SU-DHL-6 (cell line): Measurements from ENCODE around the gene GPD2.

Experiments used
- CTCF ChIP-seq: fragments of 200-600 bp; sonication (generic); IDR thresholded peaks from one replicate; pipeline ENCODE4 v1.5.1; 2017; ENCODE audit warnings: antibody characterized with exemption, mild to moderate bottlenecking, low read length, moderate library complexity; ENCODE audit not compliant: insufficient read depth, poor library complexity, severe bottlenecking
- EZH2phosphoT487 ChIP-seq: fragments of 200-600 bp; sonication (generic), shearing (Covaris generic); conservative IDR thresholded peaks from 2 replicates; pipeline ENCODE4 v1.6.1; 2018; ENCODE audit warnings: mild to moderate bottlenecking, antibody characterized with exemption, low read length, moderate library complexity, mixed read lengths

GRCh38 chr2:156430236-156430979, 5.8 kb upstream of the GPD2 start:
- TF ChIP-seq CTCF (no peak), EZH2phosphoT487 (no peak)
